HG02610 (cell line): Measurements from ENCODE around the gene MRPL47.

ENCODE experiments used
- ATAC-seq: cut with Tn5 transposase; IDR thresholded peaks from one replicate; pipeline ENCODE4 v1.9.1; 2021; ENCODE audit warnings: mild to moderate bottlenecking, moderate library complexity; ENCODE audit not compliant: unreplicated experiment

The MRPL47 gene

DNA sequence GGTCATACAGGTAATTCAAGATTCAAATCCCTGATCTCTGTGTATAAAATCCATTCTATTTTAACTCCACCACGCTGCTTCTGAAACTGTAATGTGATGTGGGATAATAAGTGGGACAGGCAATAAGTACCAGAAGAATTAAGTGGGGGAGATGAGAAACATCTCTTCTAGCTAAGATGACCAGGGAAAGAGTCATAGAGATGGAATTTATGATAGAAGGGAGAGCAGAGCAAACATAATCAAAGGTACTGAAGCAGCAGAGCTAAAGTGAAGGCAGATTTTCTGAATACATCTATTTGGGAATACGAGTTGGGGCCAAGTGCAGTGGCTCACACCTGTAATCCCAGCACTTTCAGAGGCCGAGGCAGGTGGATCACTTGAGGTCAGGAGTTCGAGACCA is 4.9 kb downstream of the MRPL47 start:
- ATAC-seq = no peak

DNA sequence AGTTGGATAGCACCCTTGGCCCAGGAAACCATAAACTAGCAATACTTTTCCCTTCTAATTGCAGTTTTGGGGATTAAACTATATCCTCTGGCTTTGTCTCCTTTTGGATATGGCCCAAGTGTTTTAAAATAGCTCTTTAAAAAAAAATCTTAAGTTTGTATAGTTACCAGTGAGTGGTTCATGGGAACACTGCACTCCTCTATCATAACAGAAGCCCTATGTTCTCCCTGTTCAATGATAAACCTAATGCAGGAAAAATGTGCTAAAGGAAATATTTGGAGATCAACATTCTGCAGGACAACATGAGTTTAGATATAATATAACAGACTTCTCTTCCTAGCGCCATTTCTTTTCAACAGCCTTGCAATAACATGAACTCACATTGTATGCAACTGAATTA is 13.1 kb downstream of the MRPL47 start:
- no peak for ATAC-seq

DNA sequence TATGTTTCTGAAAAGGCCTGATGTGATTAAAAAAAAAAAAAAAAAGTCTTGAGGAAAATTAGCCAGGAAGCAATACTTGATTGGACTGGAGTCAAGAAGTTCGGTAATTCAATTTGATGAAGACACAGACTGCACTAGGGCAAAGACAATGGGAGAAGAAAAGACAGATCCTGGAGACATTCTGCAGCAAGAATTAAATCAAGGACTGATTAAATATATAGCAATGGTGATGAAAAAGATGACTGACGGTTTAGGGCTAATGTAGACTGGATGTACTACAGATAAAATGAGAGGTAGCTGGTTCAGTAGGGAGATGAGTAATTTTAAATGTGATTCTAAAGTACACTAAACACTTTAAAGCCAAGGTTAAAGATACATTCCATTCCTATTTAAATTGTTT is 13.8 kb downstream of the MRPL47 start:
- ATAC-seq = no peak

DNA sequence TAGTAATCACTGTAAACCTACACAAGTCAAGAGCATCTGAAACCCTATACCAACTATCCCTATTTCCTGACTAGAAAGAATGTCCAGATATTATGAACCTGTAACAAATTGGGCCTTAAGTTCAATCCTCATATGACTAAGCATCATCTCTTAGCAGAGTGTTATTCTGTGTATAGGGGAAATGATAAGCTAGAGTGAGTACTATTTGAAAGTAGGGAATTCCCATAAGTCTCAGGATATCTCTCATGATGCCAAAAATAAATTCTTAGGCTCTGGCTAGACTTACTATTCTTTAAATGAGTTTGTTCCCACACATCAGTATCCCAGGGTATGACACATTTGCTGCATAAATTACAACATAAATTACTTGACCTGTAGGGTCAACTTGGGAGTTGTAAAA is 15.3 kb downstream of the MRPL47 start:
- peak; percentile 92 for ATAC-seq

DNA sequence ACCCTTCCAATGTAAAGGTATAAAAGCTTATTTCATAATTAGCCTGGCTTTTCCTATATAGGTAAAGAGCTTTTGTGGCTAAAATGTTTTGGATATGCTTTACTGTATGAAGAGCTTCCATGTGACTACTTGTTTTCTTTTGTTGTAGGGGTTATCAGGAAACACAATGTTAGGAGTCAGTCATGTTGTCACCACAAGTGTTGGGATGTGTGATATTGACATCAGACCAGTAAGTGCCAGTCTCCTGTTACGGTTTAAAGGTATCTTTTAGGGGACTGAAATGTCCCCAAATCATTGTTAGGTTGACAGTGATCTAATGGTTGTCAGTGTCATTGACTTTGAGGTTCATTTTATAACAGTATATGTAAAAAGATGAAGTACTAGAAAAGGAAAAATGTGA is 23.4 kb downstream of the MRPL47 start:
- ATAC-seq = no peak

DNA sequence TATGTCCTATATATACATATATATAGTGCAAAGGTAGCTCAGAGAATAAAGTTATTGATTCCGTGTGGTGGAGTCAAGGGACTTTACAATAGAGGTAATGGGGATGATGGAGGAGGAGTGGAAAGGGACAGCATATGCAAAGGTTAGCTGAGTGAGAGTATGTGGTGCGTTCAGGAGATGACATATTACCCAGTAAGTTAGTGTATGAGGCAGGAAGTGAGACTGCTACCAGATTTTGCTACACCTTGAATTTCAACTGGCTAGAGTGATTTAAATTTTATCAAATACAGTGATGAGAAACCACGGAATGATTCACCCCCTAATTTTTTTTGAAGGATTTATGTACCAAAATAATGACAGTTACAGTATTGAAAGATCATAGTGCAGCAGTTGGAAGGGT is 38.9 kb downstream of the MRPL47 start:
- ATAC-seq = no peak

DNA sequence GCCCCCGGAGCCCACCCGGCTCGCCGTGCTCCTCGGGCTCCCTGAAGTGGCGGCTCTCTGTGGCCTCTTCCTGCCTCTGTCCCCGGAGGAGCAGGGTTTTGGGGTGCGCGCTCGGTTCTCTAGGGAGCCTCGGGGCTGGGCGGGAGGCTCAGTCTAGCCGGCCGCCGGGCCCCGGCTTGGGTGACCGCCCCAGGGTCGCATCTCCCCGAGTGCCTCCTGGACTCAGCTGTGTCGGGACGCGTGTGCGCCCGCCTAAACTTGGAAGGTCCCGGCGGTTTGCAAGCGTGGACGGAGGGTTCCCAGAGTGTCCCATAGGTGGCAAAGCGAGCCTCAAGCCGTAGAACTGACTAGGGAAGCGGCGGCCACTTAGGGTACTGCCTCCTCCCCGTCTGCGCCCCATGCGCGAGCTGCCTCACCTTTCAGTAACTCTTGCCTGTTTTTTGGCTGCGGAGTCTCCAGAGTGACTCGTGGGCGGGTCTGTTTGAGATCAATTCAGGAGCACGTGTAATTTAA is 41.1 kb downstream of the MRPL47 start:
- ATAC-seq = peak; percentile 42

DNA sequence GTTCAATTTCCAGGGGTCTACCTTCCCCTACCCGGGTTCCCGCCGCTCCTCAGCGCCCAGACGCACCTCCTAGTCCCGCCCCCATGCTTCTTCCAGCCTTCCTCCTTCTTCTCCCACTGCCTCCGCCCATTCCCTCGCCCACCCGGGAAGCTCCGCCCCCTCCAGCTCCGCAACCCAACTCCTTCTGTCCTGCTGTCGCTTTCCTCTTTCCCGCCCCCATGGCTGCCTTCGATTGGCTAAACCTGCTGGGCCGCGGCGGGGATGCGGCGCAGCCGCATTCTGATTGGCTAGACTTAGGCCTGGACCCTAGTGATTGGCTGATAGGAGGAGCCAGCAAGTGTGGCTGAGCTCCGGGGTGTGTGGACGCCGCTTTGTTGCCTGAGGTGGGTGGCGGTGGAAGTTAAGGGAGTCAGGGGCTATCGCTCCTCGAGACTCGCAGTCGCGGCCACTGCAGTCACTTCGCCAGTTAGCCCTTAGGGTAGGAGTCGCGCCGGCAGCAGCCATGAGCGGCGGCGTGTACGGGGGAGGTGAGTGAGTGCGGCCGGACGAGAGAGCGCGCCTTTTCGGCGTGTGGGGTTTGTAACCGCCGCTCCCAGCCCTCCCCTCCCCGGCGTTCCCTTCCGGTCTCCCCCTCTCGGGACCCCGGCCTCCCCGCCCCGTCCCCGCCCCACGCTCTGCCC is 41.7 kb downstream of the MRPL47 start, which contains the start of gene ACTL6A:
Gene ACTL6A (plus strand): TSS at position 336 of the 680 bp plus-strand sequence. CDS start 167 bp downstream, at position 503.
- peak; percentile 98 for ATAC-seq

DNA sequence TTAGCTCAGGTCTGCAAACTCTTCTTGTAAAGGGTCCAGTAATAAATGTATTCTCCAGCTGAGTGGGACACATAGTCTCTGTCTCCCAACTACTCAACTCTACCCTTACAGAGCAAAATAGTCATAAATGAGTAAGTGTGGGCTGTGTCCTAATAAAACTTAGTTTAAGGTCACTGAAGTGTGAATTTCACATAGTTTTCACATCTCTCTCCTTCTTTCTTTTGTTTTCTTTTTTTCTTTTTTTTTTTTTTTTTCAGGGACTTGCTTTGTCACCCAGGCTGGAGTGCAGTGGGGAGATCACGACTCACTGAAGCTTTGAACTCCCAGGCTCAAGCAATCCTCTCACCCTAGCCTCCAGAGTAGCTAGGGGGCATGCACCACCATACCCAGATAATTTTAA is 43.6 kb downstream of the MRPL47 start:
- no peak for ATAC-seq

DNA sequence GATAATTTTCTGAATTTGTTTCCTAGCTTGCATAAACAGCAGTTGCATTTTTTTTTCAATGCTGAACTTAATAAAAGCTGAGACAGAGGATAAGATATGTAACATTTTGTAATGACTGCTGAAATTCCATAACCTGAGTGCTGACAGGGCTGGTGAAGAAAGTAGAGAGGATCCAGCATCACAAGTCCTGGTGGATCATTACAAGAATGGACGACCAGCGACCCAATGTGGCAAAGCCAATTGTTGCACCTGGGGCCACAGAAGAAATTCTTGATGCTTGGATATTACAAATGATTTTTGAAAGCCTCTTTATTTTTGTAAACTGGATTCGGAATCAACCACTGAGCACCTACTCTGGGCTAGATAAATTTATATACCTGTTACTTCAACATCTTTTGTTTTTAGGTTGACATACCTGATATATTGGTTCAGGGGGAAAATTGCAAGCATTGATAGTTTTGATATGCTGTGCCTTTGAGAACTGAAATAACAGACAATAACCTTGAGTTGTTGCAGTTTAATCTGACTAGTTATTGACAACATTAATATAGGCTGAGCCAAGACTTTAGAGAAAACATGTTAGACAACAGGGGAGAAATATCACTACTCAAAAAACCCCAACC is 45.6 kb downstream of the MRPL47 start:
- ATAC-seq = no peak

DNA sequence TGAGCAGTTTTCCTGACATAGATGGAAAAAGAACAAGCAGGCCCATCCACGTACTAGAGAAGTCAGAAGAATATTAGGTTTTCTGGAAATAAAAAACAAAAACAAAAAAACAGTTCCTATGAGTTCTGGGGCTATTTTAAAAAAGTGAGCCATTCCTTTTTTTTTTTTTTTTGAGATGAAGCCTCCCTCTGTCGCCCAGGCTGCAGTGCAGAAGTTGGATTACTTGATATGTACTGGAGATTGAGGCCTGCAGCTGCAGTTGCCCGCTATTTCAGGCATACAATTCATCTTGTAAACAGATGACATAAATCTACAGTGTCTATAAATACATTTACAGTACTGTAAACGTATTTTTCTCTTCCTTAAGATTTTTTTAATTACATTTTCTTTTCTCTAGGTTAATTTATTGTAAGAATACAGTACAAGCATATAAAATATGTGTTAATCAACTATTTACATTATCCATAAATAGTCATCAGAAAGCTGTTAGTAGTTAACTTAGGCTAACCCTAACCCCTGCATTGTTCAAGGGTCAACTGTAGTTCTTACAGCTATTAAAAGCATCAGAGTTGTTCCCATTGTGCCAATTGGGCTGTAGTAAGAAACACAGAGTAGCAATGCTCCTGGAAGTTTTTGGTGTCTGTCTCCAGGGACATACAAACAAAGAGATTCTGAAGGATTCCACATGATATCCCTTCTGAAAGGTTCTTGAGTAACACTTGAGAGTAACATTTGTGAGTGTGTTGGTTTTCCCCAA is 52.9 kb downstream of the MRPL47 start:
- no peak for ATAC-seq

DNA sequence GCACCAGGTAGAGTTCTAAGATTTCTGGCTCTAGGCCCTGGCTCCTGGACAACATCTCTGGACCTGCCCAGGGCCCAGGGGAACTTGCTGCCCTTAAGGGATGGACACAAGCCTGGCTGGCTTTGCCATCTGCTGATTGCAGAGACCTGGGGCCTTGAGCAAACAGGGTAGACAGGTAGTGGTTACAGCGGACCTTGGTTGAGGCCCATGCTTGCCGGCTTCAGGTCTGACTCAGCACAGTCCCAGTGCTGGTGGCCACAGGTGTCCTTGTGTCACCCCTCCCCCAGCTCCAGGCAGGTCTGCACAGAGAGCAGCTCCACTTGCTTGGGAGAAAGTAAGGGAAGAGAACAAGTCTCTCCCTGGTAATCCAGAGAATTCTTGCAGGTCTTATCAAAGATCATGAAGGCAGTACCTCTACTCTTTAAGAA is 57.6 kb downstream of the MRPL47 start:
- no peak for ATAC-seq

DNA sequence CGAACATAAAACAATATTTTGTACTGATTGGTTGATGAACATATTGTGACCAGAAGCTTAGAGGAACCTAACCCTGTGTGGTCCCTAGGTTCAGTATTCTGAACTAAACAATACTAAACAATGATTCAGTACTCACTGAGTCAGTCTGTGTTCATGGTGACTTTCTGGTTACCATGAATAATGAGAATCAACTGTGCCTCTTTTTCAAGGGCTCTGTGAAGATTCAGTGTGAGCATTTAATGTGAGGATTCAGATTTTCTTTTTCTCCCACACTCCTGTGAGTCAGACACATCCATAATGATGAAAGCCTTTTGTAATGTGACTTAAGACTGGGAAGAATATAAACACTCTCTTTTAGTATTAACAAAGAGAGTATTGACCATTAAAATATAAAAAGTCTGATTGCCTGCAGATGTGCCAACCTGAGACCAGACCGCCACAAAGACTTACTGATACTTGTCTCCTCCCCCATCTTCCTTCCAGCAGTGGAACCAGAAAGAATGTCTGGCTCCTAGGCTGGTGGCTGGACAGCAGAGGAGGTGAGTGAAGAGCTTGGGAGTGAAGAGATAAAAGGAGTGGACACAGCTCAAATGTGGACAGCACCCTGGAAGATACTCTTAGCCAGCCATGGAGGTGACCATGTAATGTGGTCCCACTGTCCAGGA is 59.3 kb downstream of the MRPL47 start:
- ATAC-seq = no peak

DNA sequence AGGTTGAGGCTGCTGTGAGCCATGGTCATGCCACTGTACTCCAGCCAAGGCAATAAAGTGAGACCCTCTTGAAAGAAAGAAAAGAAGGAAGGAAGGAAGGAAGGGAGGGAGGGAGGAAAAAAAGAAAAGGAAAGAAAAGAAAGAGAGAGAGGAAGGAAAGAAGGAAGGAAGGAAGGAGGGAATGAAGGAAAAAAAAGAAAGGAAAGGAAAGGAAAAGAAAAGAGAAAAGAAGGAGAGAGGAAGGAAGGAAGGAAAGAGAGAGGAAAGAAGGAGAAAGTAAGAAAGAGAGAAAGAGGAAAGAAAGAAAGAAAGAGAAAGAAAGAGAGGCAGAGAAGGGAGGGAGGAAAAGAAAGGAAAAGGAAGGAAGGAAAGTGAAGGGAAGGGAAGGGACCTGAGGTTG is 62.1 kb downstream of the MRPL47 start:
- ATAC-seq = no peak

DNA sequence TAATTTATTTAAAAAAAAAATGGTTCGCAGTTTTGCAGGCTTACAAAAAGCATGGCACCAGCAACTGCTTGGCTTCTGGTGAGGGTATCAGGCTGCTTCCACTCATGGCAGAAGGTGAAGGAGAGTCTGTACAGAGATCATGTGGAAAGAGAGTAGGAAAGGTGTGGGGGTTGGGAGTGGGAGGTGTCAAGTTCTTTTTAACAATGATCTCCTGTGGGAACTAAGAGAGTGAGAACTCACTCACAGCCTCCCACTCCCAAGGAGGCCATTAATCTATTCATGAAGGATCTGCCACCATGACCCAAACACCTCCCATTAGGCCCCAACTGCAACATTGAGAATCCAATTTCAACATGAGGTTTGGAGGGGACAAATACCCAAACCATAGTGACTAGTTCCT is 62.8 kb downstream of the MRPL47 start:
- no peak for ATAC-seq

DNA sequence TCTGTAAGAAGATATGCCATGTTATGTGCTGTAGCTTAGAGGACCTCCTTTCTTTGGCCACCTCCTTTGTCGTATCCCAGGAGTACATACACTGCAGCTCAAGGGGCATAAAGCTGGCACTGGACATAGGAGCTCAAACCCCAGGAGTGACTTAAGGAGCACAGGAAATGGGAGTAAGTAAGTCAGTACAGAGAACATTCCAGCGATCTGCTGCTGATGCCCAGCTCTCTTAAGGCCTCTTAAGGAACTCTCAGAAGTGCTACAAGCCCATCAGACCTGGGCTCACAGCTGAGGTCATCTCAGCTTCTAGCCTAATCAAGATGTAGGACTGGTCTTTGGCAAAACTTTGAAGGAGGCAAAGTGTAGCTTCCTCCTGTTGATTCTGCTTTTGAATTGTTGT is 63.3 kb downstream of the MRPL47 start:
- ATAC-seq = no peak
